HG03097 (cell line): ENCODE results near the gene GBGT1.

Experiments used
- ATAC-seq: cut with Tn5 transposase; IDR thresholded peaks from one replicate; pipeline ENCODE4 v1.9.1; 2021; ENCODE audit not compliant: unreplicated experiment, low FRiP score

GBGT1 gene

GRCh38 chr9:133104718-133105460, 58.8 kb downstream of the GBGT1 start:
- no peak for ATAC-seq

- ATAC-seq = no peak
Measured at GRCh38 chr9:133103987-133104505, 59.7 kb downstream of the GBGT1 start.

GRCh38 chr9:133103183-133103986, 60.3 kb downstream of the GBGT1 start:
- ATAC-seq = no peak
